Caco-2 (cell line): ENCODE data around the gene HRC. TPM values are rescaled to one million over a fixed set of nuclear protein-coding genes. Genes with fewer than 3 reads are reported as not detected.

Experiments
- BruUV-seq: library from RNA; stranded (reverse); fragments of 400-500 nt; replicated peaks from 2 replicates; lab custom pipeline; 2021; lab: Mats Ljungman, UMichigan
- CTCF ChIA-PET: fragments of 300-600 bp; sonication (Branson Sonifier 250); formaldehyde crosslinking; loops from one replicate; lab custom pipeline; 2022; ENCODE audit warnings: antibody characterized with exemption; lab: Charles Lee
- POLR2A ChIA-PET: fragments of 300-600 bp; sonication (Branson Sonifier 250); formaldehyde crosslinking; loops from one replicate; lab custom pipeline; 2022; ENCODE audit warnings: antibody characterized with exemption; lab: Charles Lee
- DNase-seq, 2 experiments: peaks; one replicate each; pipeline versions ENCODE4 v3.0.0 to v3.0.0-alpha.2; 2020 to 2022
- H3K27me3 ChIP-seq: replicated peaks from 2 replicates; pipeline ENCODE4 v1.6.0; 2011; ENCODE audit warnings: low read length; ENCODE audit not compliant: control insufficient read depth, insufficient read depth
- H3K36me3 ChIP-seq: 2 replicates; pipeline ENCODE4 v1.5.1; 2011; ENCODE audit warnings: low read length; ENCODE audit not compliant: control insufficient read depth, insufficient read depth
- H3K4me1 ChIP-seq: fragments of 250-450 bp; sonication (Bioruptor Pico); 2 replicates; pipeline ENCODE4 v1.5.1; 2020; ENCODE audit warnings: mild to moderate bottlenecking
- H3K4me3 ChIP-seq: 2 replicates; pipeline ENCODE4 v1.5.1; 2011; ENCODE audit warnings: low read depth, mild to moderate bottlenecking, control low read depth, low read length
- H3K9me3 ChIP-seq: fragments of 250-450 bp; sonication (Bioruptor Pico); 2 replicates; pipeline ENCODE4 v1.5.1; 2020; ENCODE audit warnings: mild to moderate bottlenecking, moderate library complexity
- H3K27ac Mint-ChIP-seq: one replicate; pipeline ENCODE4 v1.8.0; 2022; ENCODE audit warnings: mixed read lengths; ENCODE audit not compliant: unreplicated experiment
- H3K27me3 Mint-ChIP-seq: one replicate; pipeline ENCODE4 v1.8.0; 2022; ENCODE audit warnings: mixed read lengths; ENCODE audit not compliant: insufficient read depth, unreplicated experiment
- H3K36me3 Mint-ChIP-seq: one replicate; pipeline ENCODE4 v1.8.0; 2022; ENCODE audit warnings: mild to moderate bottlenecking, mixed read lengths; ENCODE audit not compliant: insufficient read depth, unreplicated experiment
- H3K4me1 Mint-ChIP-seq: one replicate; pipeline ENCODE4 v1.8.0; 2022; ENCODE audit warnings: low read depth, mixed read lengths; ENCODE audit not compliant: unreplicated experiment
- H3K4me3 Mint-ChIP-seq: one replicate; pipeline ENCODE4 v1.8.0; 2022; ENCODE audit warnings: mild to moderate bottlenecking, moderate library complexity, mixed read lengths; ENCODE audit not compliant: unreplicated experiment
- H3K9me3 Mint-ChIP-seq: one replicate; pipeline ENCODE4 v1.8.0; 2022; ENCODE audit warnings: mixed read lengths; ENCODE audit not compliant: unreplicated experiment
- CTCF ChIP-seq, 2 experiments: fragments of 200-600 bp in 1 of 2; IDR thresholded peaks; 1 replicate in 1 of 2; 2 replicates in 1 of 2; pipeline versions ENCODE4 v1.5.1 to v1.8.0; 2011 to 2022; ENCODE audit warnings: antibody characterized with exemption in 1 of 2, control low read depth in 1 of 2, inconsistent platforms in 1 of 2, low read depth in 1 of 2, low read length in 1 of 2, mild to moderate bottlenecking in 1 of 2, moderate library complexity in 1 of 2; ENCODE audit not compliant: insufficient read depth in 1 of 2, severe bottlenecking in 1 of 2, unreplicated experiment in 1 of 2
- intact Hi-C: fragments of 100-400 bp; cut with micrococcal nuclease; formaldehyde crosslinking; loops from one replicate; pipeline ENCODE4 v1.10.0; 2022; ENCODE audit not compliant: unreplicated experiment
- total RNA-seq: library from RNA; stranded (reverse); gene quantifications from 2 replicates; pipeline ENCODE4 v1.2.3, GENCODE V29; 2022

The HRC gene
- total RNA-seq, 1 experiment from 2014 or later: not detected

- Histone ChIP-seq H3K27me3 (no peaks in the 10 kb centered on the region), H3K4me3 (no peak overlapping the region), H3K9me3 (0 out of 2 replicates have a peak, but pooled peaks cover 4% of the 10 kb centered on the region), H3K4me1 (no peaks in the 10 kb centered on the region), H3K36me3 (peaks cover 2% of the 10 kb centered on the region; the same call in 1 of the 2 replicates)
- Mint-ChIP-seq H3K36me3 (peaks cover 25% of the 10 kb centered on the region), H3K27ac (no peak overlapping the region), H3K4me3 (no peak overlapping the region), H3K9me3 (peaks cover 3% of the 10 kb centered on the region), H3K27me3 (no peaks in the 10 kb centered on the region), H3K4me1 (peaks cover 6% of the 10 kb centered on the region)
- TF ChIP-seq CTCF (IDR thresholded peaks at IDR 0.05; ENCODE audit: insufficient read depth in 1 of 2, low read depth in 1 of 2, low read length in 1 of 2, severe bottlenecking in 1 of 2, unreplicated experiment in 1 of 2): no peak
- DNase-seq: no peak
- no TSS peak for BruUV-seq
- intact Hi-C loops: no loop called here
- POLR2A ChIA-PET: interaction anchor here (0.8 kb wide), 1 partner anchor 8 kb away, joined by 3 read pairs; no protein-coding TSS in a partner anchor
- CTCF ChIA-PET: no interaction called here
Observed at GRCh38 chr19:49133621-49134454, 21.4 kb downstream of the HRC start.

GRCh38 chr19:49132974-49133609, 22.1 kb downstream of the HRC start:
- H3K9me3 Mint-ChIP-seq: peaks cover 7% of the 10 kb centered on the region
- no peaks in the 10 kb centered on the region for H3K27me3 ChIP-seq
- no peaks in the 10 kb centered on the region for H3K27me3 Mint-ChIP-seq
- no peak for TF ChIP-seq CTCF (IDR thresholded peaks at IDR 0.05; ENCODE audit: insufficient read depth in 1 of 2, low read depth in 1 of 2, low read length in 1 of 2, severe bottlenecking in 1 of 2, unreplicated experiment in 1 of 2)
- H3K27ac Mint-ChIP-seq: no peak overlapping the region
- no peak overlapping the region for H3K4me3 Mint-ChIP-seq
- 0 out of 2 replicates have a peak, but pooled peaks cover 4% of the 10 kb centered on the region for H3K9me3 ChIP-seq
- intact Hi-C loops: no loop called here
- peaks cover 14% of the 10 kb centered on the region for H3K4me1 Mint-ChIP-seq
- no peak overlapping the region for H3K4me3 ChIP-seq
- no TSS peak for BruUV-seq
- CTCF ChIA-PET: no interaction called here
- H3K36me3 Mint-ChIP-seq: peaks cover 32% of the 10 kb centered on the region
- DNase-seq: no peak
- peaks cover 2% of the 10 kb centered on the region; the same call in 1 of the 2 replicates for H3K36me3 ChIP-seq
- no peaks in the 10 kb centered on the region for H3K4me1 ChIP-seq
- POLR2A ChIA-PET: interaction anchor here (0.8 kb wide), 1 partner anchor 7 kb away, joined by 3 read pairs; no protein-coding TSS in a partner anchor

- ChIA-PET POLR2A (no interaction called here), CTCF (interaction anchor here (0.7 to 1.4 kb wide), 2 partner anchors 33 to 126 kb away, joined by 3 to 7 read pairs; no protein-coding TSS in a partner anchor)
- Mint-ChIP-seq H3K4me3 (no peak overlapping the region), H3K9me3 (peaks cover 7% of the 10 kb centered on the region), H3K4me1 (peaks cover 20% of the 10 kb centered on the region), H3K27me3 (no peaks in the 10 kb centered on the region), H3K27ac (no peak overlapping the region), H3K36me3 (peaks cover 29% of the 10 kb centered on the region)
- Histone ChIP-seq H3K27me3 (no peaks in the 10 kb centered on the region), H3K36me3 (peaks cover 2% of the 10 kb centered on the region; the same call in 1 of the 2 replicates), H3K4me3 (no peak overlapping the region), H3K4me1 (peaks cover 7% of the 10 kb centered on the region; the same call in 1 of the 2 replicates), H3K9me3 (0 out of 2 replicates have a peak, but pooled peaks cover 4% of the 10 kb centered on the region)
- BruUV-seq: no TSS peak
- TF ChIP-seq CTCF (IDR thresholded peaks at IDR 0.05; ENCODE audit: insufficient read depth in 1 of 2, low read depth in 1 of 2, low read length in 1 of 2, severe bottlenecking in 1 of 2, unreplicated experiment in 1 of 2): no peak
- DNase-seq: no peak
- intact Hi-C loops: no loop called here
Observed at GRCh38 chr19:49130325-49130724, 24.9 kb downstream of the HRC start.
